AG09319 (cell line): ENCODE measurements around the gene TMED10.

Experiments used
- DNase-seq: peaks from one replicate; pipeline ENCODE4 v3.0.0-alpha.2; 2010; ENCODE audit warnings: low read depth; ENCODE audit errors: extremely low read depth
- CTCF ChIP-seq: IDR thresholded peaks from 2 replicates; pipeline ENCODE4 v1.5.1; 2011; ENCODE audit warnings: low read depth, mild to moderate bottlenecking, inconsistent platforms, low read length, moderate library complexity

TMED10 gene

GRCh38 chr14:75098212-75098611 lies 78.2 kb downstream of the TMED10 start:
- no peak for TF ChIP-seq CTCF
- no peak for DNase-seq

GRCh38 chr14:75096959-75097358 lies 79.5 kb downstream of the TMED10 start:
- no peak for DNase-seq
- no peak for TF ChIP-seq CTCF

- no peak for TF ChIP-seq CTCF
- DNase-seq = no peak
These were observed 80.7 kb downstream of the TMED10 start for GRCh38 chr14:75095690-75096089.

- no peak for TF ChIP-seq CTCF
- no peak for DNase-seq
These were observed 81.5 kb downstream of the TMED10 start for GRCh38 chr14:75094896-75095295.

- DNase-seq = no peak
- TF ChIP-seq CTCF = no peak
These were observed 83.7 kb downstream of the TMED10 start for GRCh38 chr14:75092698-75093097.

GRCh38 chr14:75091251-75091650 lies 85.2 kb downstream of the TMED10 start:
- no peak for TF ChIP-seq CTCF
- DNase-seq = no peak

GRCh38 chr14:75090353-75090752 lies 86.1 kb downstream of the TMED10 start:
- TF ChIP-seq CTCF = no peak
- DNase-seq = no peak
